ENCODE measurements around the gene SERTAD2.

Gene SERTAD2

DNA sequence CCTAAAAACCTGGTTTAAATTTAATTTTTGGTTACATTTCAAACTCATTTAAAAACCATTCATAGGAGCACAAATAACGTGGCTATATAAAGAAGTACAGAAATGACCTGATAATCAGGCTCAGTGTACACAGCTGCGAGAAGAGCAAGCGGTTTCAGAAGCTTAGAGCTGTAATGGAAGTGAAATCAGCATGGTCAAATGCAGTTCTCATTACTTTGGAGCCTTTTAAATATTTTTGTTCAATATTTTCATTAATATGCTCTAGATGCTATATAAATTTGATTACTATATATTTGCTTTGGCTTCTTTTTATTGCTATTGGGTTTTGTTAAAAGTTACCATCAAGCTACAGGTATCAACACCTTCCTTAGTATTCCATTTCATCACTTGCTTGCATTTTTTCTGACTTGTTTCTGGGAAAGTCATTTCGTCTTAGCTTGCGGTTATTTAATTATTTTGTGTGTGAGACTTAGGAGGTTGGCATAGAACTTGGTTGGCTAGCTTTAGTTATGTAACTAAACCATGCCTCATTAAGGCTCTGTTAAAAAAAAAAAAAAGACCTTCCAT is 70.9 kb downstream of the SERTAD2 start:
- in situ Hi-C loops (cut with HindIII; ENCODE audit: low pct_ligation_motif_present, low sequenced_read_pairs), result no loop called here
- no peak for DNase-seq
- Histone ChIP-seq H3K27ac (no peak overlapping the region), H3K36me3 (replicated peaks) (peaks cover 2% of the 10 kb centered on the region), H3K27me3 (replicated peaks) (no peaks in the 10 kb centered on the region), H3K4me3 (ENCODE audit: low read depth, low read length) (no peak overlapping the region)
- TF ChIP-seq, protein P1, sequence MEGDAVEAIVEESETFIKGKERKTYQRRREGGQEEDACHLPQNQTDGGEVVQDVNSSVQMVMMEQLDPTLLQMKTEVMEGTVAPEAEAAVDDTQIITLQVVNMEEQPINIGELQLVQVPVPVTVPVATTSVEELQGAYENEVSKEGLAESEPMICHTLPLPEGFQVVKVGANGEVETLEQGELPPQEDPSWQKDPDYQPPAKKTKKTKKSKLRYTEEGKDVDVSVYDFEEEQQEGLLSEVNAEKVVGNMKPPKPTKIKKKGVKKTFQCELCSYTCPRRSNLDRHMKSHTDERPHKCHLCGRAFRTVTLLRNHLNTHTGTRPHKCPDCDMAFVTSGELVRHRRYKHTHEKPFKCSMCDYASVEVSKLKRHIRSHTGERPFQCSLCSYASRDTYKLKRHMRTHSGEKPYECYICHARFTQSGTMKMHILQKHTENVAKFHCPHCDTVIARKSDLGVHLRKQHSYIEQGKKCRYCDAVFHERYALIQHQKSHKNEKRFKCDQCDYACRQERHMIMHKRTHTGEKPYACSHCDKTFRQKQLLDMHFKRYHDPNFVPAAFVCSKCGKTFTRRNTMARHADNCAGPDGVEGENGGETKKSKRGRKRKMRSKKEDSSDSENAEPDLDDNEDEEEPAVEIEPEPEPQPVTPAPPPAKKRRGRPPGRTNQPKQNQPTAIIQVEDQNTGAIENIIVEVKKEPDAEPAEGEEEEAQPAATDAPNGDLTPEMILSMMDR (IDR thresholded peaks at IDR 0.05; ENCODE audit: low read depth, low read length, missing control alignments), result no peak

DNA sequence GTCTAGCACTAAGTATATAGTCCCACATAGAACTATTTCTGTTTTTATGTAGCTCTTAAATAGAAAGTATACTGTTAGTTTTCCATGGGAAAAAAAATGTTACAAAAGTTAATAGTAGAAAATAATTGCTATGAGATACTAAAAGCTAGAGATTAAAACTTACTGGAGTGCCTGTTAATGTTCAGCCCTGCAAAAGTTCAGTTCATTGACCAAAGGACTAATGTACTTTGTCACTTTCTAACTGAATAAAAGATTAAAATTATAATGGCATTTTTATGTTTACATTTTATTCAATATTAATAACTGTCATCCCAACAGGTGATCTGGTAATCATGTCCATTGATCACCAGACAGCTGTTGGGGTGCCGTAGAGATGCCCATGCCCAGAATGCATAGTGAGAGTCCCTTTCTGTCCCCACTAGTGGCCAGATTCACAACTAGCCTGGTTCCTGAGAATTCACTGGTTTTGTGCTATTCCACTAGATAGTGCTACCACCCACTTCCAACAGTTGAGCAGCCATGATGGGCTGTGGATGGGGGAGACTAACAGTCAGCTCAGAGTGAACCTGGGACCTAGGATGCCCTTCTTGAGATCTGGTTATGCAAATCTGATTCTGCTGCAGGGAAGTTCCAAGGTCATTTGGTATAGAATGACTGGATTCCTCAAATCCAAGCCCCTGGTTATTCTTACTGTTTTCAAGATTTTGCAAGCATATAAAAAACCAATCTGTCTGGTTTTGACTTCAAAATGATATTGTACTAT is 71.8 kb downstream of the SERTAD2 start:
- H3K36me3 ChIP-seq (replicated peaks), result peaks cover 2% of the 10 kb centered on the region
- no peaks in the 10 kb centered on the region for H3K27me3 ChIP-seq (replicated peaks)
- TF ChIP-seq, protein P1 (IDR thresholded peaks at IDR 0.05; ENCODE audit: low read depth, low read length, missing control alignments), result no peak
- DNase-seq, result no peak
- H3K4me3 ChIP-seq (ENCODE audit: low read depth, low read length), result no peak overlapping the region
- H3K27ac ChIP-seq, result no peak overlapping the region
- in situ Hi-C loops (cut with HindIII; ENCODE audit: low pct_ligation_motif_present, low sequenced_read_pairs), result no loop called here

Measured in brain microvascular endothelial cell (primary cell).